Neural progenitor cell (in vitro differentiated cells): ENCODE data around the gene WBP2.

ENCODE experiments used
- CTCF ChIP-seq: fragments of 200-600 bp; sonication (generic); IDR thresholded peaks from 2 replicates; pipeline ENCODE4 v1.5.1; 2017; ENCODE audit warnings: antibody characterized with exemption, mild to moderate bottlenecking
- EZH2 ChIP-seq: fragments of 200-600 bp; sonication (generic); IDR thresholded peaks from 2 replicates; pipeline ENCODE4 v1.6.1; 2017; ENCODE audit warnings: antibody characterized with exemption, mild to moderate bottlenecking, moderate library complexity

GRCh38 chr17:75872434-75873351 lies 17.6 kb upstream of the WBP2 start:
- TF ChIP-seq CTCF (no peak), EZH2 (no peak)
